ENCODE measurements around the gene IGSF21. TPM values are rescaled to one million over a fixed set of nuclear protein-coding genes. Genes with fewer than 3 reads are reported as not detected.

The IGSF21 gene
- total and polyA plus RNA-seq, 2 of the 4 experiments (the other 2 are of a cell fraction), result not detected

DNA sequence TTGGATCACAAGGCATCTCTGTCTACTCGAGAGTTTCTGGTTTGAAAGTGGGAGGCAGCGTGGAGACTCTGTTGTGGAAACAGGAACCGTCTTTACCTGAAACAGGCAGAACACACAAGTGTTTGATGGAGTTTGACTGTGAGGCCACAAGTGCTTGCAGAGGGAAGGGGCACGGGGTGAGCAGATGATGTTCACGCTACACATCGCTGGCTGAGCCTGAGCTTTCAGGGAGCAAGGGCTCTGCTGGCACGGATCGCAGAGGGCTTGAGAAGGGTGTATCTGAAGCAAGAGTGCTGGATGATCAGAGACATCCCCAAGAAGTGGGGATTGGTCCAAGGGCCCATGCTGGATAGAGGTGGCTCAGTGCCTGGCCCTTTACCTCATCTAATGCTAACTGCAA is 59.3 kb downstream of the IGSF21 start:
- TF ChIP-seq, protein P1, sequence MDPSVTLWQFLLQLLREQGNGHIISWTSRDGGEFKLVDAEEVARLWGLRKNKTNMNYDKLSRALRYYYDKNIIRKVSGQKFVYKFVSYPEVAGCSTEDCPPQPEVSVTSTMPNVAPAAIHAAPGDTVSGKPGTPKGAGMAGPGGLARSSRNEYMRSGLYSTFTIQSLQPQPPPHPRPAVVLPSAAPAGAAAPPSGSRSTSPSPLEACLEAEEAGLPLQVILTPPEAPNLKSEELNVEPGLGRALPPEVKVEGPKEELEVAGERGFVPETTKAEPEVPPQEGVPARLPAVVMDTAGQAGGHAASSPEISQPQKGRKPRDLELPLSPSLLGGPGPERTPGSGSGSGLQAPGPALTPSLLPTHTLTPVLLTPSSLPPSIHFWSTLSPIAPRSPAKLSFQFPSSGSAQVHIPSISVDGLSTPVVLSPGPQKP (IDR thresholded peaks at IDR 0.05; ENCODE audit: borderline replicate concordance, low read depth, low read length), result no peak
- TF ChIP-seq RCOR1 (IDR thresholded peaks at IDR 0.05; ENCODE audit: insufficient replicate concordance, low read length), result no peak
- no peak for TF ChIP-seq MAZ (IDR thresholded peaks at IDR 0.05; ENCODE audit: borderline replicate concordance, low read depth, low read length)
- TF ChIP-seq, protein P2, sequence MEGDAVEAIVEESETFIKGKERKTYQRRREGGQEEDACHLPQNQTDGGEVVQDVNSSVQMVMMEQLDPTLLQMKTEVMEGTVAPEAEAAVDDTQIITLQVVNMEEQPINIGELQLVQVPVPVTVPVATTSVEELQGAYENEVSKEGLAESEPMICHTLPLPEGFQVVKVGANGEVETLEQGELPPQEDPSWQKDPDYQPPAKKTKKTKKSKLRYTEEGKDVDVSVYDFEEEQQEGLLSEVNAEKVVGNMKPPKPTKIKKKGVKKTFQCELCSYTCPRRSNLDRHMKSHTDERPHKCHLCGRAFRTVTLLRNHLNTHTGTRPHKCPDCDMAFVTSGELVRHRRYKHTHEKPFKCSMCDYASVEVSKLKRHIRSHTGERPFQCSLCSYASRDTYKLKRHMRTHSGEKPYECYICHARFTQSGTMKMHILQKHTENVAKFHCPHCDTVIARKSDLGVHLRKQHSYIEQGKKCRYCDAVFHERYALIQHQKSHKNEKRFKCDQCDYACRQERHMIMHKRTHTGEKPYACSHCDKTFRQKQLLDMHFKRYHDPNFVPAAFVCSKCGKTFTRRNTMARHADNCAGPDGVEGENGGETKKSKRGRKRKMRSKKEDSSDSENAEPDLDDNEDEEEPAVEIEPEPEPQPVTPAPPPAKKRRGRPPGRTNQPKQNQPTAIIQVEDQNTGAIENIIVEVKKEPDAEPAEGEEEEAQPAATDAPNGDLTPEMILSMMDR (conservative IDR thresholded peaks at IDR 0.05; ENCODE audit: low read depth, low read length), result no peak
- no peak for TF ChIP-seq RFX5 (IDR thresholded peaks at IDR 0.05; ENCODE audit: low read depth, low read length)
- TF ChIP-seq MAFK (IDR thresholded peaks at IDR 0.05; ENCODE audit: low read depth, low read length), result no peak
- TF ChIP-seq CEBPB (IDR thresholded peaks at IDR 0.05; ENCODE audit: low read depth, low read length), result no peak
- no peak for TF ChIP-seq NFE2L2 (IDR thresholded peaks at IDR 0.05; ENCODE audit: low read depth, low read length)
- TF ChIP-seq, protein P3, sequence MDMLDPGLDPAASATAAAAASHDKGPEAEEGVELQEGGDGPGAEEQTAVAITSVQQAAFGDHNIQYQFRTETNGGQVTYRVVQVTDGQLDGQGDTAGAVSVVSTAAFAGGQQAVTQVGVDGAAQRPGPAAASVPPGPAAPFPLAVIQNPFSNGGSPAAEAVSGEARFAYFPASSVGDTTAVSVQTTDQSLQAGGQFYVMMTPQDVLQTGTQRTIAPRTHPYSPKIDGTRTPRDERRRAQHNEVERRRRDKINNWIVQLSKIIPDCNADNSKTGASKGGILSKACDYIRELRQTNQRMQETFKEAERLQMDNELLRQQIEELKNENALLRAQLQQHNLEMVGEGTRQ (IDR thresholded peaks at IDR 0.05; ENCODE audit: low read depth, low read length), result no peak
- no peak for TF ChIP-seq RAD21 (IDR thresholded peaks at IDR 0.05; ENCODE audit: low read length)
- Histone ChIP-seq H3K18ac (ENCODE audit: low read depth, low read length) (no peak overlapping the region), H2BK5ac (ENCODE audit: low read depth, low read length, poor library complexity, severe bottlenecking) (no peak overlapping the region), H2BK20ac (ENCODE audit: low read depth, low read length) (no peak overlapping the region), H3K23ac (ENCODE audit: low read depth, low read length) (no peak overlapping the region), H3K79me1 (ENCODE audit: low read depth in 1 of 2, low read length in 2 of 2) (no peaks in the 10 kb centered on the region), H2AK9ac (replicated peaks; ENCODE audit: low read depth, low read length, poor library complexity) (no peak overlapping the region), H4K20me1 (ENCODE audit: insufficient read depth, low read length) (no peaks in the 10 kb centered on the region), H2AK5ac (ENCODE audit: low read depth, low read length) (no peak overlapping the region), H3K27me3 (ENCODE audit: control insufficient read depth, insufficient read depth, low read length) (no peaks in the 10 kb centered on the region), H4K8ac (ENCODE audit: low read depth in 2 of 2, low read length in 2 of 2) (no peak overlapping the region), H3K9me1 (ENCODE audit: insufficient read depth, low read length) (no peaks in the 10 kb centered on the region), H3K14ac (replicated peaks; ENCODE audit: low read depth, low read length) (no peak overlapping the region), H3K9me3 (ENCODE audit: control insufficient read depth, insufficient read depth, low read length) (no peaks in the 10 kb centered on the region), H3K9ac (ENCODE audit: low read depth, low read length) (no peak overlapping the region), H2BK120ac (ENCODE audit: low read depth, low read length) (no peak overlapping the region), H2AFZ (replicated peaks; ENCODE audit: low read length, poor library complexity) (no peak overlapping the region), H3K36me3 (ENCODE audit: control insufficient read depth, insufficient read depth, low read length) (no peaks in the 10 kb centered on the region), H4K5ac (ENCODE audit: low read depth, low read length) (no peak overlapping the region), H4K91ac (ENCODE audit: insufficient read depth, low read depth, low read length) (no peak overlapping the region), H3K27ac (ENCODE audit: insufficient read depth, low read length) (no peak overlapping the region), H3K4ac (ENCODE audit: low read depth, low read length) (no peak overlapping the region), H2BK15ac (ENCODE audit: low read depth, low read length) (no peak overlapping the region), H3K4me2 (ENCODE audit: low read depth, low read length) (no peak overlapping the region), H3K4me1 (ENCODE audit: control insufficient read depth, insufficient read depth, low read length) (no peaks in the 10 kb centered on the region), H3K56ac (ENCODE audit: extremely low read depth, insufficient read depth, low read length) (no peak overlapping the region), H3K4me3 (ENCODE audit: insufficient read depth, low read depth, low read length) (no peak overlapping the region)
- no TSS peak for BruUV-seq (replicated peaks)
- WGBS, 2 experiments (ENCODE audit: extremely low coverage in 2 of 2, insufficient read length in 1 of 2), result 48% methylated on average over 3 of the region's 8 CpGs; no CpG with 5 or more reads in 1 of the 2 experiments
- DNase-seq, result no peak
- in situ Hi-C loops (cut with MboI; ENCODE audit: low sequenced_read_pairs), result no loop called here
- intact Hi-C loops (cut with micrococcal nuclease), result no loop called here
- CTCF ChIA-PET, result no interaction called here
- no peak for ATAC-seq (ENCODE audit: low read depth)
- dilution Hi-C loops (cut with HindIII; ENCODE audit: low sequenced_read_pairs, unreplicated experiment), result no loop called here
- POLR2A ChIA-PET (ENCODE audit: unreplicated experiment), result no interaction called here

Data from IMR-90 (cell line).